ENCODE measurements around the gene PTPN1.
A peak's percentile ranks its signal among the peaks of the same experiment; 100 is the strongest.
"Not testable (repeated sequence)": the region's sequence is repeated elsewhere in the genome, so short reads cannot be mapped to it uniquely, and the experiment has no call there.

Gene PTPN1

DNA sequence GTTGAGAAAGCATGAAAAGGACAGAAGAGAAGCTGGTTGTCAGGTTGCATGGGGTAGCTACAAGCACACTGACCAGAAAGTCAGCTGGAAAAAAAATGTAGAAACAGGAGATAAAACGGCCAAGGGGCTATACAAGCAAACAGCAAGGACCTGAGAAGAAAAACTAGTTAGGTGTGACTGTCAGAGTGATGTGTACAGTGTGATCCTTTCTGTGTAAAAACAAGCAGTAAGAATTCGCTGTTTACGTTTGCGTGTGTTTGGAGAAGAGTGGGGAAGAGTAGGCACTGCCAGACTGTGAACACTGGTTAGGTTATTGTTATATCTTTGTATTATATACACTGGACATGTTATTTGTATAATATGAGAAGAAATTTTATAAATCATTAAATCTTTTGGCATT lies 28.1 kb downstream of the PTPN1 start:
- no peaks in the 10 kb centered on the region for H3K27me3 Mint-ChIP-seq
- peak overlapping the region; percentile 23 to 41 for H3K4me3 Mint-ChIP-seq
- peaks cover 3 to 11% of the 10 kb centered on the region in 2 donors for H3K9me3 Mint-ChIP-seq
- DNase-seq (no peak), ATAC-seq (replicated peaks) (no peak)
- H3K4me1 Mint-ChIP-seq = peaks cover 51 to 75% of the 10 kb centered on the region in 2 donors
- peaks cover 47 to 73% of the 10 kb centered on the region in 2 donors for H3K36me3 Mint-ChIP-seq
- peak overlapping the region; percentile 79 for H3K27ac Mint-ChIP-seq

DNA sequence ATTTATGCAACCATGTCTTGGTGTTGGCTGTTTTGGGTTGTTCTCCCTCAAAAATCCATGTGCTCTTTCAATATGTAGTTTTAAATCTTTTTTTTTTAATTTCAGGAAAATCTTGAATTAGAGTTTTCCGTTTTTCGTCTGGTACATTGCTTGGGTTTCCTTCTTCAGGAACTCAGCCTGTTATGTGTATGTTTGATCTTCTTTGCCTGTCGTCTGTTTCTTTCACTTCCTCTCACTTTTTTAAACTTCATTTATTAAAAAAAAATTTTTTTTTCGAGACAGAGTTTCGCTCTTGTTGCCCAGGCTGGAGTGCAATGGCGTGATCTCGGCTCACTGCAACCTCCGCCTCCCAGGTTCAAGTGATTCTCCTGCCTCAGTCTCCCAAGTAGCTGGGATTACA lies 29.6 kb downstream of the PTPN1 start:
- Mint-ChIP-seq H3K4me3 (peak overlapping the region; percentile 35 to 55), H3K36me3 (peaks cover 46 to 75% of the 10 kb centered on the region in 2 donors), H3K9me3 (peaks cover 3 to 11% of the 10 kb centered on the region in 2 donors), H3K27ac (peak overlapping the region; percentile 94), H3K4me1 (peaks cover 53 to 73% of the 10 kb centered on the region in 2 donors)
- not testable (repeated sequence) for H3K27me3 Mint-ChIP-seq; DNase-seq; ATAC-seq (replicated peaks)

DNA sequence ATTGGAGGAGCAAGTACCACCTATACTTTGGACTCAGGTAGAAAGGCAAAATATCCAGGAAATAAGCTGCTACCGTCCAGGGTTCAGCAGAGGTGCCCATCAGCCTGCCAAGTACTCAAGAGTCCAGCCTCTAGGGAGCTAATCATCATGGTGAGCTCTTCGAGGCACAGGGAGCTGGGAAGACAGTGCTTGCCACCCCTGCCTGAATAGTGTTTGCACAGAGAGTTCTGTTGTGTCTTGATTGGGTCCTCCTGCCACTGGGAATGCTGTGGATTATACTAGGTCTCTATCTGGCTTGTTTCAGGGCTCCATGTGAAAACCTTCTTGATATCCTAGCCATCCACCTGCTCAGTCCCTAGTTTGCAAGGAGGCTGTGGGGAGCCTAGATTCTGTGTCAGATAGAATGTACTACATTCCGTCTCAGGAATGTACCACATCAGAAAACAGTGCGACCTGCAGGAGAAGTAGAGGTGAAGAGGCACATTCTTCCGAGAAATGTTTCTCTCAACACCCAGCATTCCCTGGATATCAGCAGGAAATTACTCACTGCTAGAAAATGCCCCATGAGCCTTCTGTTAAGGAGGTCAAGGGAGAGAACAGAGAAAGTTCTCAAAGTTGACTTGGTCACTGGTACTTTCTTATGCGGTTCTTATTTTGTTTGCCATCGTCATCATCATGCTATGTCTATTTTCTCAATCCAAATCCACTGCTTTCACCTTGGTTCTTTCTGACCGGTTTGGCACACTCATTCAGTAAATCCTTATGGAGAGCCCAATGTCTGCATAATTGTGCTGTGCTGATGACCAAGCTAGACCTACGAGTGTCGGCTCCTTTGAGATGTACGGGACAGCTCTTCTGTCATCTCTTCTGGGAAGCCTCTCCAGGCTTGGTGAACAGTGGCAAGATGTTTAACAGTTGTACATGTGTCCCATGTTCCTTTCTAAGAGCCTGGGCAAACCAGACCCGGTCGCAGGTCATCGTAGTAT lies 30.7 kb downstream of the PTPN1 start:
- Mint-ChIP-seq H3K9me3 (peaks cover 3 to 11% of the 10 kb centered on the region in 2 donors), H3K4me3 (peak overlapping the region; percentile 71 to 79), H3K4me1 (peaks cover 54 to 61% of the 10 kb centered on the region in 2 donors), H3K27ac (peak overlapping the region; percentile 94), H3K36me3 (peaks cover 47 to 68% of the 10 kb centered on the region in 2 donors), H3K27me3 (no peaks in the 10 kb centered on the region)
- DNase-seq (no peak), ATAC-seq (replicated peaks) (no peak)

DNA sequence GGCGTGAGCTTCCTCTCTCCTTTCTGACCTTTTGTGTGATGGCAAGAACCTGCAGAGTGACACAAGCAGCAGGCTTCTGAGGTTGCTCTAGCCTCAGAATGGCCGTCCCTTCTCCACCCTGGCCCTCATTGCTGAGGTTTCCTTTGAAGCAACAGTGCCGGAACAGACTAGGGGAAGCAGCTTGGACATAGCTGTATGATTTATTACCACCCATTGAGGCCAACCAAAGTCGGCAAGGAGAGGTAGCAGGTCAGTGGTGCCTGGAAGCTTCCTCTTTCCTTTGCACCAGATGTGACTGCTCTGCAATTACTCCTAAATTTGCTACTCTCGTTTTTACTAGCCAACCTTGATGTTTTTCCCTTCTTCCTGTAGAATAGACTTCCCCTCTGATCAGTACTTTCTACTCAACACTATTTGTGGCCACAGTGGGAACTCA lies 31.4 kb downstream of the PTPN1 start:
- peak overlapping the region; percentile 94 for H3K27ac Mint-ChIP-seq
- H3K36me3 Mint-ChIP-seq = peaks cover 47 to 70% of the 10 kb centered on the region in 2 donors
- DNase-seq (peak; percentile 73), ATAC-seq (replicated peaks) (peak; percentile 91 to 94)
- peak overlapping the region; percentile 71 to 79 for H3K4me3 Mint-ChIP-seq
- no peaks in the 10 kb centered on the region for H3K27me3 Mint-ChIP-seq
- H3K9me3 Mint-ChIP-seq = peaks cover 3 to 11% of the 10 kb centered on the region in 2 donors
- peaks cover 55 to 59% of the 10 kb centered on the region in 2 donors for H3K4me1 Mint-ChIP-seq

DNA sequence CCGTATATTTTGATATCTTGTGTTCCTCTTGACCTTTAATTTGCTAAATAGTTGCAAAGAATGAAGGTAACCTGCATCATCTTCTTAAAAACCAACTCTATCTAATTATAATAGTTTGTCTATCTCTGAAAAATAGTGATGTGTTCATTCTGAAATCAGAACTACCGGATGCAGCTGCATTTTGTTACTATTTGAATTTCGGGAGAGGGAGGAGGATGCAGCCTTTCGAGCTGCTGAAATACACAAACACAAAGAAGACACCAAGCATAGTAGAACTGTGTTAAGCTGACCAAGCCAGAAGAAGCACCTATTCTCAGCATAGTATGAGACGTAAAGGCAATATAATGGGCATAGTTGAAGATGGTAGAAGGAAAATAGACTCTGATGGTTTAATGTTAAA lies 33.1 kb downstream of the PTPN1 start:
- no peak for DNase-seq
- Mint-ChIP-seq H3K36me3 (peaks cover 43 to 68% of the 10 kb centered on the region in 2 donors), H3K4me3 (peak overlapping the region; percentile 42 to 46), H3K27me3 (no peaks in the 10 kb centered on the region), H3K4me1 (peaks cover 44 to 56% of the 10 kb centered on the region in 2 donors), H3K27ac (peak overlapping the region; percentile 57), H3K9me3 (peaks cover 3 to 7% of the 10 kb centered on the region in 2 donors)
- no peak for ATAC-seq (replicated peaks)

DNA sequence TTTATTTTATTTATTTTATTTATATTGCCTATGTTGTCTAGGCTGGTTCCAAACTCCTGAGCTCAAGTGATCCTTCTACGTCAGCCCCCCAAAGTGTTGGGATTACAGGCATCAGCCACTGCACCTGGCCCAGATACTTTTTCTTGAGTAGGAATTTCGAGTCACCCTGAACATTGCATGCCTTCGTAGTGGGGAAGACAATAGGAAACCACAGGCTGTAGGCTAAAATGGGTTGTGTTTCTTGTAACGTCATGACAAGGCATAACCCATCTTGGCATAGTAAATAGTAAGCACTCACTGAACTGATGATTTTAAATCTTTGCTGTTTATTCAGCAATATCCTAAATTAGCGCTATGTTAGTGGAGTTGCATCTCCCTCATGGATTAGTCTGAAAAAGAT lies 34.9 kb downstream of the PTPN1 start:
- H3K4me1 Mint-ChIP-seq = peaks cover 35 to 63% of the 10 kb centered on the region in 2 donors
- peaks cover 44 to 69% of the 10 kb centered on the region in 2 donors for H3K36me3 Mint-ChIP-seq
- peaks cover 0 to 1% of the 10 kb centered on the region in 2 donors for H3K9me3 Mint-ChIP-seq
- no peak for DNase-seq
- ATAC-seq (replicated peaks) = no peak
- no peaks in the 10 kb centered on the region for H3K27me3 Mint-ChIP-seq
- H3K4me3 Mint-ChIP-seq = peak overlapping the region; percentile 17 to 83
- peak overlapping the region; percentile 87 for H3K27ac Mint-ChIP-seq

DNA sequence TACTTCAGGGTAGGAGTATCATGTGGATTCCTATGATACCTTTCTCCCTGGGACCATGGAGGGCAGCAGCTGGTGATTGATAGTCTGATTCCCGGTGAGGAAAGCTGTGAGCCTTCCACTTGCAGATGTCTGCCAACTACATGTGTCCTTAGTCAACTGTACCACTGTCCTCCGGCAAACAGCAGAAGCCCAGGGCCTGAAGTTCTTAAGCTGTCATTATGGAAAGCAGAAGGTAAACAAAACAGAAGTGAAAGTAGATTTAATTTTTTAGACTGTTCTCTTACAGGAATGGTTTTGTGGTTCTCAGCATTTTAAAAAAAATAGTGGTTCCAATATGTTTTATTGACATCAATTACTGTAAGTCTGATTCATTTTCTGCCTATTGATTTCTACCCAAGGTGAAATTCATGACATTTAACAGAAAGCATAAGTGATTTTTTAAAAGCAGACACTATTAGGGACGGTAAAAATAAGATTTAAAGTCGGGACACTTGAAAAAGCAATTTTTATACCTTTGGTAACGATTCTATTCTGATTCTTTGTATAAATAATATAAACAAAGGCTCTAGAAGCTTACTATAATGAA lies 36.6 kb downstream of the PTPN1 start:
- DNase-seq (peak; percentile 27), ATAC-seq (replicated peaks) (peak; percentile 81 to 88)
- peaks cover 0 to 1% of the 10 kb centered on the region in 2 donors for H3K9me3 Mint-ChIP-seq
- H3K4me1 Mint-ChIP-seq = peaks cover 18 to 56% of the 10 kb centered on the region in 2 donors
- H3K4me3 Mint-ChIP-seq = peak overlapping the region; percentile 79 to 83
- H3K27ac Mint-ChIP-seq = peak overlapping the region; percentile 87
- peaks cover 38 to 63% of the 10 kb centered on the region in 2 donors for H3K36me3 Mint-ChIP-seq
- H3K27me3 Mint-ChIP-seq = no peaks in the 10 kb centered on the region

DNA sequence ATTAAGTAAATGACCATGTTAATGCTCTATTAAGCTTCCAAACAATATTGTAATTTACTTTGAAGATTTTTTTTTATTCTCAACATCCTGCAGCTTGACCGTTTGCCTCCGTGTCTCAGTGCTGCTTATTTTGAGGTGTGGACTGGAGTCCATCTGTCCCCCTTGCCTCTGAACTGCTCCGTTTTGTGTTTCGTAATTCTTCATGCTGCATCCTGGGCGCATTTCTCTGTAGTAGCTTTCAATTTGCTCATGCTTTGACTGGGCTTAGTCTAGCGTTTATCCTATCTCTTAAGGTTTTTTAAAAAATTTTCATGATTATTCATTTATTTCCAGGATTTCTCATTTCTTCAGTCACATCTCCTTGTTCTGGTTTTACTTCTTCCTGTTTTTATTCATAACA lies 37.8 kb downstream of the PTPN1 start:
- no peak for DNase-seq
- ATAC-seq (replicated peaks) = no peak
- Mint-ChIP-seq H3K36me3 (peaks cover 39 to 55% of the 10 kb centered on the region in 2 donors), H3K27me3 (no peaks in the 10 kb centered on the region), H3K27ac (peak overlapping the region; percentile 80), H3K4me1 (peaks cover 8 to 47% of the 10 kb centered on the region in 2 donors), H3K4me3 (peak overlapping the region; percentile 29 to 37), H3K9me3 (no peaks in the 10 kb centered on the region)

DNA sequence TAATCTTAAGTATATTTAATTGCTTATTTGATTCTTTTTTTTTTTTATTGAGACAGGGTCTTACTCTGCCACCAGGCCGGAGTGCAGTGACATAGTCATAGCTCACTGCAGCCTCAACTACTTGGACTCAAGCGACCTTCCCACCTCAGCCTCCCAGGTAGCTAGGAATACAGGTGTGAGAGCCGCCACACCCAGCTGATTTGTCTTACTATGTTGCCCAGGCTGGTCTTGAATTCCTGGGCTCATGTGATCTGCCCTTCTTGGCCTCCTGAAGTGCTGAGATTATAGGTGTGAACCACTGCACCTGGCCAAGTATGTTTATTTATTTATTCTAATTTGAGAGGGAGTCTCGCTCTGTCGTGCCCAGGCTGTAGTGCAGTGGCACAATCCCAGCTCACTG lies 38.2 kb downstream of the PTPN1 start:
- no peak for DNase-seq
- Mint-ChIP-seq H3K27ac (peak overlapping the region; percentile 80), H3K4me3 (no peak overlapping the region), H3K4me1 (peaks cover 4 to 45% of the 10 kb centered on the region in 2 donors), H3K36me3 (peaks cover 36 to 52% of the 10 kb centered on the region in 2 donors), H3K9me3 (no peaks in the 10 kb centered on the region), H3K27me3 (no peaks in the 10 kb centered on the region)
- ATAC-seq (replicated peaks) = no peak

DNA sequence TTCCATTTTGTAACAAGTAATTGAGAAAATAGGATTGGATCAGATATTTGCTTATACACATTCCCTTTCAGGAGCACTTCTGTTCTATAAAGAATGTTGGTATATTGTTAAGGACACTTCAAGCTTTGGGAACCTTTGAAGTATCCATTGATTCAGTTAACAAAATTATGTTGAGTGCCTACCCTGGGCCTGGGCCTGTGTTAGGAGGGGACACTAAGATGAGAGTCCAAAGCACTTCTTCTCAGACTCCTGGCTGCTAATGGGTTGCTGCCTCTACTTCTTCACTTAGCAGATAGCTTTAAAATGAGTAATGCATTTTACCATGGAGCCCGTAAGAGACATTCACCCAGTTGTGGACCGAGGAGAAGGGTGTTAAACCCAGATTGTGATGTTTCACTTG lies 40.3 kb downstream of the PTPN1 start:
- Mint-ChIP-seq H3K36me3 (peaks cover 27 to 41% of the 10 kb centered on the region in 2 donors), H3K4me3 (peak overlapping the region in 1 of 2 donors; percentile 37)

DNA sequence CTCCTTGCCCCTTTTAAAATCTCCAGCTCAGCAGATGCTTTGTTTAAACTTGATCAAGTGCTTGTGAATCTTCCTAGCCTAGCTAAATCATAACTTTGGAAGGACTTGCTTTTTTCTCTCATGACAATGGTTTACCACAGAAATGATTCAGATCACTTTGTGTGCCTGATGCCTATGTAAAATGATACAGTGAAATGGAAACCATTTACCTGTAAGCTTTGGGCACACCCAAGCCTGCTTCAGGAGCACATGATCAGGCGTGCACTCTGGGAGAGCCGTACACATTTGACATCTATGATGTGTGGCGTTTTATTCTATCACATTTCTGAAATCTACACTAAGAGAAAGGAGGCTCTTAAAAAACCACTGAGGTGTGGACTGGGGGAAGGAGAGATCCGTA lies 41.1 kb downstream of the PTPN1 start:
- Mint-ChIP-seq H3K27ac (peak overlapping the region; percentile 74), H3K4me1 (peaks cover 8 to 32% of the 10 kb centered on the region in 2 donors), H3K27me3 (no peaks in the 10 kb centered on the region), H3K36me3 (peaks cover 31 to 46% of the 10 kb centered on the region in 2 donors), H3K4me3 (peak overlapping the region in 1 of 2 donors; percentile 47), H3K9me3 (no peaks in the 10 kb centered on the region)
- ATAC-seq (replicated peaks) (no peak), DNase-seq (no peak)

More for the DNA sequence above, 40.3 kb downstream of the PTPN1 start:
- no peak for DNase-seq
- Mint-ChIP-seq H3K9me3 (no peaks in the 10 kb centered on the region), H3K27me3 (no peaks in the 10 kb centered on the region), H3K4me1 (peaks cover under 1 to 36% of the 10 kb centered on the region in 2 donors), H3K27ac (no peak overlapping the region)
- no peak for ATAC-seq (replicated peaks)

DNA sequence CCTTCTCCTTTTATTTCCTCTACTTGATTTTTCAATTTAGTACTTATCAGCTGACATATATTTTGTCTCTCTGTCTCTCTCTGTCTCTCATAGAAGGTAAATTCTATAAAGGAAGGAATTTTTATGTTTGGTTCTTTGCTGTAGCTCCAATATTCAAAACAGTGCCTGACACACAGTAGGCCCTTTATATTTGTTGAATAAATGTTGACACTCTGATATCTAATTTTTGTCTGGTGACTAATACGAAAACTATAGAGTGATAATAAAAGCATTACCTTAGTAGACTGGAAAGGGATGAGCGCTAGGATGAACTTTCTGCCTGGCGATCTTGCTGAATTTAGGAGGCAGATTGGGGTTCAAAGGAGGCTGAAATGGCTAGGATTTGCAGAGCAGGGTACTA lies 42.8 kb downstream of the PTPN1 start:
- no peak for ATAC-seq (replicated peaks)
- peaks cover 40 to 48% of the 10 kb centered on the region in 2 donors for H3K36me3 Mint-ChIP-seq
- H3K27me3 Mint-ChIP-seq = no peaks in the 10 kb centered on the region
- no peak overlapping the region for H3K27ac Mint-ChIP-seq
- DNase-seq = no peak
- H3K4me3 Mint-ChIP-seq = no peak overlapping the region
- H3K4me1 Mint-ChIP-seq = peaks cover 16 to 26% of the 10 kb centered on the region in 2 donors
- H3K9me3 Mint-ChIP-seq = no peaks in the 10 kb centered on the region

DNA sequence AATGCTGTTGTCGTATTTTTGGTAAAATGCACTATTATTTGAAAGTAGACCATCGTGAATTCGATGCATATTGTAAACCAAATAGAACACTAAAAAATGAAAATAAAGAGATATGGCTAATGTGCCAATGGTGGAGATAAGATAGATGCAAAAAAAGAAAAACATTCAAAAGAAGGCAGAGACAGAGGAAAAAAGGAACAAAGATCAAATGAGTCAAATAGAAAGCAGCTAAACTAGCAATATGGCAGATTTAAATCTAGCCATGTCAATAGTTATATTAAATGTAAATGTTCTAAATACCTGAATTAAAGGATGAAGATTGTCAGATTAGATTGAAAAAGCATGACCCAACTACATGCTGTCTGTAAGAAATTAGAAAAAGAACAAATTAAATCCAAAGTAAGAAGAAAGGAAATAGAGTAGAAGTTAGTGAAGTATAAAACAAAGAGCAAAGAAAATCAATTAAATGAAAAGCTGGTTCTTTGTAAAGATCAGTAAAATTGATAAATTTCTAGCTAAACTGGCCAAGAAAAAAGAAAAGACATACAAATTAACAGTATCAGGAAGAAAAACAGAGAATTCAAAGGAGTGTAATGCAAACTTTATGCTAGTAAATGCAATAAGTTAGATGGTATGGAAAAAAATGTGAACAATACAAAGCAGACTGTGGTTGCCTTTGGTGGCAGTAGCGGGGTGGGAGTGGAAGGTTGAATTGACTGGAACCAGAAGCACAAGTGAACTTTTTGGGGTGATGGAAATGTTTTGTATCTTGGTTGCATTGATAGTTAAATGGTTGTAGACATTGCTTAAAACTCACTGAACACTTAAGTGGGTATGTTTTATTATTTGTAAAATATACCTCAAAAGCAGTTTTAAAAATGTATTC lies 44.8 kb downstream of the PTPN1 start:
- peaks cover 27 to 34% of the 10 kb centered on the region in 2 donors for H3K4me1 Mint-ChIP-seq
- no peaks in the 10 kb centered on the region for H3K9me3 Mint-ChIP-seq
- no peak overlapping the region for H3K4me3 Mint-ChIP-seq
- H3K27ac Mint-ChIP-seq = no peak overlapping the region
- H3K36me3 Mint-ChIP-seq = peaks cover 40 to 49% of the 10 kb centered on the region in 2 donors
- H3K27me3 Mint-ChIP-seq = no peaks in the 10 kb centered on the region
- DNase-seq = no peak
- ATAC-seq (replicated peaks) = peak; percentile 60 to 65

Data from stimulated activated naive B cell treated with anti-CD40 and anti-IgM and Interleukin-4, amounts not matched to agents 10 μg/mL and 1 μg/mL and 100 μg/mL, for 72 hours (primary cell).